ENCODE measurements around the gene SLC35D2.
"Not testable (repeated sequence)": the region's sequence is repeated elsewhere in the genome, so short reads cannot be mapped to it uniquely, and the experiment has no call there.

Gene SLC35D2

DNA sequence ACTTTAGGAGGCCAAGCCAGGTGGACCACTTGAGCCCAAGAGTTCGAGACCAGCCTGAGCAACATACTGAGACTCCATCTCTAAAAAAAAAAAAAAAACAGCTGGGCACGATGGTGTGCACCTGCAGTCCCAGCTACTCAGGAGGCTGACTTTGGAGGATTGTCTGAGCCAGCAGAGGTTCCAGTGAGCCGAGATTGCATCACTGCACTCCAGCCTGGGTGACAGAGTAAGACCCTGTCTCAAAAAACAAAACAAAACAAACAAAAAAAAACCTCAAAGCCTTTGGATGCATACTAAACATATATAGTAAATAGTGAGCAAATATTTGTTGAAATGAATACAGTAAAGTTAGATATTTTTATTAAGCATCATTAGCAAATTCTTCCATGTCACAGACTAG lies 5.3 kb downstream of the SLC35D2 start:
- no peak for TF ChIP-seq CTCF (IDR thresholded peaks at IDR 0.05; ENCODE audit: unreplicated experiment in 3 of 3)

GRCh38 chr9:96376891-96377874 lies 6.3 kb downstream of the SLC35D2 start:
- H3K9me3 Mint-ChIP-seq = no peaks in the 10 kb centered on the region
- TF ChIP-seq CTCF (IDR thresholded peaks at IDR 0.05; ENCODE audit: unreplicated experiment in 3 of 3) = no peak
- H3K27me3 Mint-ChIP-seq (ENCODE audit: low read depth) = peaks cover 9% of the 10 kb centered on the region
- no peaks in the 10 kb centered on the region for H3K36me3 Mint-ChIP-seq (ENCODE audit: low read depth)
- H3K4me1 Mint-ChIP-seq = peaks cover 18% of the 10 kb centered on the region
- peak overlapping the region; percentile 6 to 33 (median 12) for H3K27ac Mint-ChIP-seq
- peak overlapping the region in 1 of 3 experiments; percentile 19 for H3K4me3 Mint-ChIP-seq

More for the DNA sequence above, 5.3 kb downstream of the SLC35D2 start:
- H3K4me3 Mint-ChIP-seq = no peak overlapping the region
- peaks cover 23% of the 10 kb centered on the region for H3K4me1 Mint-ChIP-seq
- H3K9me3 Mint-ChIP-seq = no peaks in the 10 kb centered on the region
- no peaks in the 10 kb centered on the region for H3K36me3 Mint-ChIP-seq (ENCODE audit: low read depth)
- peaks cover 9% of the 10 kb centered on the region for H3K27me3 Mint-ChIP-seq (ENCODE audit: low read depth)
- H3K27ac Mint-ChIP-seq = no peak overlapping the region

DNA sequence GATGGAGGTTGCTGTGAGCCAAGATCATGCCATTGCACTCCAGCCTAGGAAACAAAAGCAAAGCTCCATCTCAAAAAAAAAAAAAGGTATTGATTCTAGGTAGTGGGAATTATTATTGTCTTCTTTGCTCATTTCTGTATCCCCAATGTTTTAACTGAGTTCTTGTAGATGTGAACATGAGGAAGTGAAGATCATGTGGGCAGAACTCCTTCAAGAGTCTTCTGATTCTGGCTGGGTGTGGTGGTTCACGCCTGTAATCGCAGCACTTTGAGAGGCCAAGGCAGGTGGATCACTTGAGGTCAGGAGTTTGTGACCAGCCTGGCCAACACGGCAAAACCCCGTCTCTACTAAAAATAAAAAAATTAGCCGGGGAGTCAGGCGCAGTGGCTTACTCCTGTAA lies 8.0 kb downstream of the SLC35D2 start:
- H3K27ac Mint-ChIP-seq; H3K27me3 Mint-ChIP-seq (ENCODE audit: low read depth); H3K4me3 Mint-ChIP-seq: not testable (repeated sequence)

GRCh38 chr9:96367943-96368342 lies 15.6 kb downstream of the SLC35D2 start:
- no peak for TF ChIP-seq CTCF (IDR thresholded peaks at IDR 0.05; ENCODE audit: unreplicated experiment in 3 of 3)
- H3K9me3 Mint-ChIP-seq = peaks cover 4% of the 10 kb centered on the region
- H3K36me3 Mint-ChIP-seq (ENCODE audit: low read depth) = peaks cover 14% of the 10 kb centered on the region
- H3K27ac Mint-ChIP-seq = no peak overlapping the region
- H3K4me1 Mint-ChIP-seq = no peaks in the 10 kb centered on the region
- H3K27me3 Mint-ChIP-seq (ENCODE audit: low read depth) = no peaks in the 10 kb centered on the region
- H3K4me3 Mint-ChIP-seq = no peak overlapping the region

More for the DNA sequence above, 8.0 kb downstream of the SLC35D2 start:
- H3K9me3 Mint-ChIP-seq; H3K36me3 Mint-ChIP-seq (ENCODE audit: low read depth): not testable (repeated sequence)
- peaks cover 18% of the 10 kb centered on the region for H3K4me1 Mint-ChIP-seq

DNA sequence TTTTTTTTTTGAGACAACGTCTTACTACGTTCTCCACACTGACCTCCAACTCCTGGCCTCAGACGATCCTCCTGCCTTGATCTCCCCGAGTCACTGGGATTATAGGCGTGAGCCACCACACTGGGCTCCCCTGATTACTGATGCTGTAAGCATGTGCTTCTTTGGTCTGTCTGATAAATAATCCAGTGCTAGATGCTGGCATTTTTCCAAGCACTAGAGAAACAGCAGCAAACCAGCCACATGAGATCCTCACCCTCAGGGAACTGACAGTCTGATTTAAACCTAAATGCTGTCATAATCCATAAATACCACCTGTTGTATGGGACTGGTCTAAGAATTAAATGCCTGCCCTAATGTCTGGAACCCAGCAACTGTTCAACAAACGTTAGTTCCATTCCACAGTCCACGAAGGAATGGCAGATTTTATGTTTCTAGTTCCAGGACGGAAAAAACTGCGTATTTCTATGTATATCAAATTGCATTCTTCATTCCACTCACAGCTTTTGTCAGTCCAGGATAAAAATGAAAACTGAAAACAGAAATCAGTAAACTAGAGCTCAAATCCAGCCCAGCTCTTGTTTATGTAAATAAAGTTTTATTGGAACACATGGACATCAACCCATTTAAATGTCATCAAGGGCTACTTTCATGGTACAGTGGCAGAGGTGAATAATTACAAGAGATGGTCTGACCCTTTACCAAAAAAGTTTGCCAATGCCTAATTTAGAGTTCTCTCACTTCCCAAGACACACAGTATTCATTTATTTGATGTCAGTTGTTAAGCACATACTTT lies 20.1 kb downstream of the SLC35D2 start:
- H3K27ac Mint-ChIP-seq = peak overlapping the region in 2 of 3 experiments; percentile 24 to 44
- peaks cover 4% of the 10 kb centered on the region for H3K9me3 Mint-ChIP-seq
- H3K36me3 Mint-ChIP-seq (ENCODE audit: low read depth) = peaks cover 27% of the 10 kb centered on the region
- no peaks in the 10 kb centered on the region for H3K4me1 Mint-ChIP-seq
- no peaks in the 10 kb centered on the region for H3K27me3 Mint-ChIP-seq (ENCODE audit: low read depth)
- no peak overlapping the region for H3K4me3 Mint-ChIP-seq
- no peak for TF ChIP-seq CTCF (IDR thresholded peaks at IDR 0.05; ENCODE audit: unreplicated experiment in 3 of 3)

DNA sequence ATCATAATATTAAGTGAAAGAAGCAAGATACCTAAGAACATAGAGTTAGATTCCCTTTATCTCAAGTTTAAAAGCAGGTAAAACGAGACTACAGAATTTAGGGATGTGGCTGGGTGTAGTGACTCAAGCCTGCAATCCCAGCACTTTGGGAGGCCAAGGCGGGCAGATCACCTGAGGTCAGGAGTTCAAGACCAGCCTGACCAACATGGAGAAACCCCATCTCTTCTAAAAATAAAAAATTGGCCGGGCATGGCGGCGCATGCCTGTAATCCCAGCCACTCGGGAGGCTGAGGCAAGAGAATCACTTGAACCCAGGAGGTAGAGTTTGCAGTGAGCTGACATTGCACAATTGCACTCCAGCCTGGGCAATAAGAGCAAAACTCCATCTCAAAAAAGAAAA lies 21.4 kb downstream of the SLC35D2 start:
- not testable (repeated sequence) for H3K4me3 Mint-ChIP-seq; H3K27ac Mint-ChIP-seq; H3K9me3 Mint-ChIP-seq; H3K27me3 Mint-ChIP-seq (ENCODE audit: low read depth); H3K4me1 Mint-ChIP-seq
- peaks cover 27% of the 10 kb centered on the region for H3K36me3 Mint-ChIP-seq (ENCODE audit: low read depth)
